ENCODE measurements around the gene PRKAG2.

Gene PRKAG2

GRCh38 chr7:151725844-151726651 lies 150.9 kb downstream of the PRKAG2 start:
- DNase-seq (ENCODE audit: low read depth) = no peak

- no peak for DNase-seq (ENCODE audit: low read depth)
Measured at GRCh38 chr7:151724920-151725584, 151.9 kb downstream of the PRKAG2 start.

GRCh38 chr7:151724250-151724915 lies 152.5 kb downstream of the PRKAG2 start:
- no peak for DNase-seq (ENCODE audit: low read depth)

- DNase-seq (ENCODE audit: low read depth) = no peak
Measured at GRCh38 chr7:151723321-151723720, 153.6 kb downstream of the PRKAG2 start.

GRCh38 chr7:151722533-151722932 lies 154.4 kb downstream of the PRKAG2 start:
- DNase-seq (ENCODE audit: low read depth) = no peak

- DNase-seq (ENCODE audit: low read depth) = no peak
Measured at GRCh38 chr7:151721694-151722093, 155.2 kb downstream of the PRKAG2 start.

GRCh38 chr7:151721236-151721635 lies 155.7 kb downstream of the PRKAG2 start:
- no peak for DNase-seq (ENCODE audit: low read depth)

GRCh38 chr7:151720280-151720679 lies 156.6 kb downstream of the PRKAG2 start:
- no peak for DNase-seq (ENCODE audit: low read depth)

GRCh38 chr7:151719897-151720242 lies 157.0 kb downstream of the PRKAG2 start:
- no peak for DNase-seq (ENCODE audit: low read depth)

GRCh38 chr7:151719031-151719896 lies 157.7 kb downstream of the PRKAG2 start:
- DNase-seq (ENCODE audit: low read depth) = no peak

GRCh38 chr7:151717918-151718317 lies 159.0 kb downstream of the PRKAG2 start:
- no peak for DNase-seq (ENCODE audit: low read depth)

GRCh38 chr7:151717415-151717814 lies 159.5 kb downstream of the PRKAG2 start:
- no peak for DNase-seq (ENCODE audit: low read depth)

GRCh38 chr7:151716323-151716722 lies 160.6 kb downstream of the PRKAG2 start:
- DNase-seq (ENCODE audit: low read depth) = no peak

GRCh38 chr7:151715666-151716315 lies 161.1 kb downstream of the PRKAG2 start:
- no peak for DNase-seq (ENCODE audit: low read depth)

- DNase-seq (ENCODE audit: low read depth) = no peak
Measured at GRCh38 chr7:151714201-151714600, 162.7 kb downstream of the PRKAG2 start.

- no peak for DNase-seq (ENCODE audit: low read depth)
Measured at GRCh38 chr7:151712810-151713125, 164.1 kb downstream of the PRKAG2 start.

- no peak for DNase-seq (ENCODE audit: low read depth)
Measured at GRCh38 chr7:151711906-151712809, 164.8 kb downstream of the PRKAG2 start.

- no peak for DNase-seq (ENCODE audit: low read depth)
Measured at GRCh38 chr7:151711435-151711872, 165.5 kb downstream of the PRKAG2 start.

GRCh38 chr7:151710646-151711434 lies 166.1 kb downstream of the PRKAG2 start:
- no peak for DNase-seq (ENCODE audit: low read depth)

- DNase-seq (ENCODE audit: low read depth) = no peak
Measured at GRCh38 chr7:151710121-151710640, 166.7 kb downstream of the PRKAG2 start.

All from HS-5 (cell line).